Fibroblast of upper back skin (primary cell): Measurements from ENCODE around the gene SLC49A3.
A peak's percentile ranks its signal among the peaks of the same experiment; 100 is the strongest.
"Not testable (repeated sequence)": the region's sequence is repeated elsewhere in the genome, so short reads cannot be mapped to it uniquely, and the experiment has no call there.

Source experiments
- DNase-seq: peaks from one replicate; pipeline ENCODE4 v3.0.0-alpha.2; 2013

SLC49A3 gene

DNA sequence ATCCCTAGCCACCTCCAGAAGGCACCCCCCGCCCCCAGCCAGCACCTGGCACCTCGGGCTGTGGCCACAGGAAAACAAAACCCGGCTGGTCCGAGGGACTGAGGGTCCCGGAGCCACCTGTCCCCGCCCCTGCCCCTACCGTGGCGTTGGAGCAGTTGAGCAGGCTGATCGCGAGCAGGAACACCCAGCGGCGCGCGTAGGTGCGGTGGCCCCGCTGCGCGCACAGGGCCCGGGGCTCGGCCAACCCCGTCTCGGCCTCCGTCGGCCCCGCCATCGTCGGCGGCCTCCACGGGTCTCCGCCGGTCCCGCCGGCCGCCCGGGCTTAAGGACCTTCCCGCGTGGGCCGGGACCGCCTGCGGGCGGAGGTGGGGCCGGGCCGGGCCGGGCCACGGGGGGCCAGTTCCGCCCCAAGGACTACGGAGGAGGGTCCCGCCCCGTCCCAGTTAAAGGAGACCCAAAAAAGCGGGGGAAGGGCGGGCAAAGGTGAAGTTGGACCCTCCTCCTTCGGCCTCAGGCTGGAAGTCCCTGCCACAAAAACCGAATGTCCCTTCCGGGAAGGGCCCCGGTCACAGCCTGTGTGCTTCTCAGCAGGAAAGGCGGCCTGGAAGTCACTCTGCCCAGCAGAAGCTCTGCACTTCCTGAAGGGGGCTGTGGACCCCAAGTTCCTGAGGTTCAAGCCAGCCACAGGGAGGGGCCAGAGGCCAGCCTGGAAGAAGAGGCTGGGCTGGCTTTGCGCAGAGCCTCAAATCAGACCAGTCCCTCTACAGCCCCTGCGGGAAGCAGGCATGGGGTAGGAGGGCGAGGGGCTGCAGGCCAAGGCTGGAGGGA is at the start of gene SLC49A3:
TSS of gene SLC49A3 (minus strand) at position 298 of the 828 bp plus-strand sequence. CDS start at position 274, 24 bp downstream.
- no peak for DNase-seq

DNA sequence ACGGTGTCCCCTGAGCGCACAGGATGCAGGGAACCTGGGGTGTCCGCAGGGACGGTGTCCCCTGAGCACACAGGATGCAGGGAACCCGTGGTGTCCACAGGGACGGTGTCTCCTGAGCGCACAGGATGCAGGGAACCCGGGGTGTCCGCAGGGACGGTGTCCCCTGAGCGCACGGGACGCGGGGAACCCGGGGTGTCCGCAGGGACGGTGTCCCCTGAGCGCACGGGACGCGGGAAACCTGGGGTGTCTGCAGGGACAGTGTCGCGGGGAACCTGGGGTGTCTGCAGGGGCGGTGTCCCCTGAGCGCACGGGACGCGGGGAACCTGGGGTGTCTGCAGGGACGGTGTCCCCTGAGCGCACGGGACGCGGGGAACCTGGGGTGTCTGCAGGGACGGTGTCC is 47.6 kb upstream of the SLC49A3 start:
- DNase-seq: not testable (repeated sequence)

DNA sequence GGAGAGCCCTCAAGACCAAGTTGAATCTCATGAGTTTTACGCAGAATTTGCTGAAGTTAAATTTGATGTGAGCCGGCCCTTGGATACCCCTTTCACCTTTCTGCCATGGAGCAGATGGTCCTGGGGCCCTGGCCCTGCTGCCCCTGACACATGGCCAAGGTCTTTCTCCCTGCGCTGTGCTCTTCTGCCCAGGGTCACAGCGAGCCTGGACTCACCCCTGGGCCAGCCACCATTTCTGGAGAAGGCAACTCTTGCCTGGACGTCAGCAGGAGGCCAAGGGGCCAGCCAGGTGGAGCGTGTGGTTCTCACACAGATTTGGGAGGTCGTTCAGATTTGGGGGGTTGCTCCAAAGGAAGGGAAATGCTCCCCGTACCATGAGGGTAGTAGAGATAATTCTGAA is 46.6 kb upstream of the SLC49A3 start:
- no peak for DNase-seq

DNA sequence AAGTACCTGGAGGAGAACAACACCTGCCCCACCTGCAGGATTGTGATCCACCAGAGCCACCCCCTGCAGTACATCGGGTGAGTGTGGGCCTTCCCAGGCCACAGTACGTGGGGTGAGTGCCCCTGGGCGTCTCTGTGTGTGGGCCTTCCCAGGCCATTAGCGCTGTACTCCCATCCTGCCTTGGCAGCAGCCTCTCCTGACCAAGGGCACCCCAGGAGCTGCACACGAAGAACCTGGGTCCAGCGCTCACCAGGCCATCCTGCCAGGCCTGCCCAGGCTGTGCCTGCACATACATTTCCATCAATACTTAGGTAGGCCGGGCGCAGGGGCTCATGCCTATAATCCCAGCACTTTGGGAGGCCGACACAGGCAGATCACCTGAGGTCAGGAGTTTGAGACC is 46.0 kb upstream of the SLC49A3 start:
- DNase-seq: no peak

DNA sequence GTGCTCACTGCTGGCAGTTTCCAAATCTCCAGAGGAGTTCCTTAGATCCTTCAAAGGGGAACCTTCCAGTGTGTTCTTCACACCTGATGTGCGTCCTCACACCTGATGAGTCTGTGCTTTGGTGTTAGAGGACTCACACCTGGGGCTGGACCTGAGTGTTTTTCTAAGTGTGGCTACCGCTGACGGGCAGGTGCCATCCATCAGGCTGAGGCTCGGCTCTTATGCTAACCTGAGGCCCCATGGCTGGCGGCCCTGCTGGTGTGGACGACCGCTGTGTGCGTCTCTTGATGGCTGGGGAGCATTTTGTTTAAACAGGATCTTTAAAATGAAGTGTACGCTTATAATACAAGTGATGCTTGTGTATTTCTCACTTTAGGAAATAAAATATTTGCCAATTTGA is 45.1 kb upstream of the SLC49A3 start:
- no peak for DNase-seq

DNA sequence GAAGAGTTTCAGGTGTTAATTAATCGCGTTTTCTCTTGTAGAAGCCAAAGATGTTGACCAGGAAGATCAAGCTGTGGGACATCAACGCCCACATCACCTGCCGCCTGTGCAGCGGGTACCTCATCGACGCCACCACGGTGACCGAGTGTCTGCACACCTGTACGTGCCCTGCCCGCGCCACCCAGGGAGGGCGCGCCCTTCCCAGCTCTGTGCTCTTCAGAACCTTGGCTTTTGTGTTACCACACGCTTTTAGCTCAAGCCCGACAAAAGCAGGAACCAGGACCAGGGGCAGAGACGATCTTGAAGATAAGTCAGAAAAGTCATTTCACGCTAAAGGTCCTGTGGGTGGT is 44.7 kb upstream of the SLC49A3 start:
- no peak for DNase-seq

DNA sequence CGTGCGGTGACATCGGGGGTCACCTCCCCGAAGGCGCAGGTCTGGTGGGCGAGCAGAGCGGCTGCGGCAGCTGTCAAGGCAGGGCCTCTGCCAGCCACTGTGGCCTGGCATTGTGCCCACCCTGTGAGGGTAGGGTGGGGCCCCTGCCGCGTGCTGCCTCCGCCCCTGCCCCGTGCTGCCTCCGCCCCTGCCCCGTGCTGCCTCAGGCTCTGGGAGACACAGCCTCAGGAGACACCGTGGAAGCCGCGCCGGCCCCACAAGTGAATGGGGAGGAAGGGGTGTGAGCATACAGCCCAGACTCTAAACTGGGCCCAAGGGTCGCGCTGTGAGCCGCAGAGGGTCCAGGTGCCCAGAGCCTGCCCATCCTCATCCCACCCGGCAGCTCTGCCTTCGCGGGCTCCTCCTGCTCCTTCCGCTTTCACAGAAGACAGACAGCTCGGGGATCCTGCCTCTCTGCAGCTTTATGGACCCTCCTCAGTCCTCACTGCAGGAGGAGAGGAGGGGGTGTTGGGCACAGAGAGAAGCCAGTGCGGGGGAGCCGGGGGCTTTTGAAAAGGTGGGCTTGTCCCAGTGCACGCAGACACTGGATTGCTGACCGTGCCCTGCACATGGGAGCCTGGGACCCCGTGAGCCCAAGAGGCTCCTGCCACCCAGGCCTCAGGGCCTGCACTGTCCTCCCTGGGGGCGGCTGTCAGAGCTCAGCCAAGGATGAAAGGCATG is 44.1 kb upstream of the SLC49A3 start:
- no peak for DNase-seq

DNA sequence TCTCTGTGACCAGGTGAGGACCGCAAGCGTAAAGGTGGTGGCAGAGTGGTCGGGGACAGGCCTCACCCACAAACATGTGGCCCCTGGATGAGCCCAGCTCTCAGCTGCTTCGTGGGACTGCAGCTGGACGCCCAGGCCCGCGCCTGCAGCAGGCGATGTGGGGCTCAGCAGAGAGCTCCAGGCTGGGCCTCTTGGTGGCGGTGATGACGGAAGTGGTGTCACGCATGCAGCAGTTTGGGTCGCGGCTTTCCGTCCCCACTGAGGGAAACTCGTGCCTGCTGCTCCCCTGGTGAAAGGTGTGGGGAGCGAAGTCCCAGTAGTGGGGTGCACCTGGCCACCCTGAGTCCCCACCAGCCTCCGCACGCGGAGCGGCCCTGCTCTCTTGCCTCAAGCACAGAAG is 43.5 kb upstream of the SLC49A3 start:
- no peak for DNase-seq

DNA sequence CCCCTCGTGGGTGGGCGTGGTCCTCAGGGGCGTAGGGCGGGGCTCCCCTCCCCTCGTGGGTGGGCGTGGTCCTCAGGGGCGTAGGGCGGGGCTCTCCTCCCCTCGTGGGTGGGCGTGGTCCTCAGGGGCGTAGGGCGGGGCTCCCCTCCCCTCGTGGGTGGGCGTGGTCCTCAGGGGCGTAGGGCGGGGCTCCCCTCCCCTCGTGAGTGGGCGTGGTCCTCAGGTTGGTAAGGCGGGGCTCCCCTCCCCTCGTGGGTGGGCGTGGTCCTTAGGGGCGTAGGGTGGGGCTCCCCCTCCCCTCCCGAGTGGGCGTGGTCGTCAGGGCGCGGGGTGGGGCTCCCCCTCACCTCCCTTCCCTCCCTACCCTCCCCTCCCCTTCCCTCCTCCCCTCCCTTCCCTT is 43.0 kb upstream of the SLC49A3 start:
- not testable (repeated sequence) for DNase-seq

DNA sequence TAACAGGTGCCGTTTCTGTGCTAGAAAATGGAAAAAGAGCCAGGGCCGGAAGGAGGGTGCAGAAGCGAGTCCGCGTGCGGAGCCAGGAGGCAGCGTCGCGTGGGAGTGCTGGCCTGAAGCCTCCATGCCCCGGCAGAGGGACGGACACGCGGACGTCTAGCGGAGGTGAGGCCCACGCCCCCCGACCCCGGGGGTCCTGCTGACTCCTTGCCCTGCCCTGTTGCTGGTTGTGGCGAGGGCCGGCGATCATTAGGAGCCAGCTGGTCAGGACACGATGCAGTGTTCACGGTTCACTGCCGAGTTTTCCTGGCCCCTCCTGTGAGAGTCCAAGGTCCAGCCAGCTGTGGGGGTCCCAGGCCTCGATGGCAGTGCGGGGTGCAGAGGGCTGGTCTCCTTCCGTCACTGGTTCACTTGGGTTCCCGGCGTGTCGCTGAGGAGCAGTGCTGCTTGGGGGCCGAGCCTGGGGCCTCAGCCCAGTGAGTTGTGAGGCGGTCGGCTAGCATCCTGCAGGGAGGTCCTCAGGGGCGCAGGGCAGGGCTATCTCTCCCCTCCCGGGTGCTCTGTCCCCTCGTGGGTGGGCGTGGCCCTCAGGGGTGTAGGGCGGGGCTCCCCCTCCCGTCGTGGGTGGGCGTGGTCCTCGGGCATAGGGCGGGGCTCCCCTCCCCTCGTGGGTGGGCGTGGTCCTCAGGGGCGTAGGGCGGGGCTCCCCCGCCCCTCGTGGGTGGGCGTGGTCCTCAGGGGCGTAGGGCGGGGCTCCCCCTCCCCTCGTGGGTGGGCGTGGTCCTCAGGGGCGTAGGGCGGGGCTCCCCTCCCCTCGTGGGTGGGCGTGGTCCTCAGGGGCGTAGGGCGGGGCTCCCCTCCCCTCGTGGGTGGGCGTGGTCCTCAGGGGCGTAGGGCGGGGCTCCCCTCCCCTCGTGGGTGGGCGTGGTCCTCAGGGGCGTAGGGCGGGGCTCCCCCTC is 42.3 kb upstream of the SLC49A3 start:
- not testable (repeated sequence) for DNase-seq

DNA sequence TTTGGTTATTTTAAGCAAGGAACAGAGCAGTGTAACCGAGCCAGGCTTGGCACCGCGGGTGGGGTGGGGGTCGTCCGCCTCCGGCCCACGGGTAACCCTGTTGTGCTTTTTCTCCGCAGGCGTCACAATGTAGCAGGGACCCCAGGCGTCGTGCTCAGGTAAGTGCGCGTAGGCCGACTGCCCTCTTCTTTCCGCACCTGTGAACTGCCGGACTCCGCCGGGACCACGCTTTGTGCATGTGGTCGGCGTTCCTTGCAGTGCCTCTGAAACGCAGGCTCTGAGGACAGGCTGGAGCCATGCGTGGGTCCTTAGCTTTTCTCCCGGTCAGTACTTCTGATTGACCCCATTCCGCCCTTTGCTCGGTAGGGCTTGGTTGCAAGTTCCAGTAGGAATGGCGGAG is 41.6 kb upstream of the SLC49A3 start:
- DNase-seq: no peak

DNA sequence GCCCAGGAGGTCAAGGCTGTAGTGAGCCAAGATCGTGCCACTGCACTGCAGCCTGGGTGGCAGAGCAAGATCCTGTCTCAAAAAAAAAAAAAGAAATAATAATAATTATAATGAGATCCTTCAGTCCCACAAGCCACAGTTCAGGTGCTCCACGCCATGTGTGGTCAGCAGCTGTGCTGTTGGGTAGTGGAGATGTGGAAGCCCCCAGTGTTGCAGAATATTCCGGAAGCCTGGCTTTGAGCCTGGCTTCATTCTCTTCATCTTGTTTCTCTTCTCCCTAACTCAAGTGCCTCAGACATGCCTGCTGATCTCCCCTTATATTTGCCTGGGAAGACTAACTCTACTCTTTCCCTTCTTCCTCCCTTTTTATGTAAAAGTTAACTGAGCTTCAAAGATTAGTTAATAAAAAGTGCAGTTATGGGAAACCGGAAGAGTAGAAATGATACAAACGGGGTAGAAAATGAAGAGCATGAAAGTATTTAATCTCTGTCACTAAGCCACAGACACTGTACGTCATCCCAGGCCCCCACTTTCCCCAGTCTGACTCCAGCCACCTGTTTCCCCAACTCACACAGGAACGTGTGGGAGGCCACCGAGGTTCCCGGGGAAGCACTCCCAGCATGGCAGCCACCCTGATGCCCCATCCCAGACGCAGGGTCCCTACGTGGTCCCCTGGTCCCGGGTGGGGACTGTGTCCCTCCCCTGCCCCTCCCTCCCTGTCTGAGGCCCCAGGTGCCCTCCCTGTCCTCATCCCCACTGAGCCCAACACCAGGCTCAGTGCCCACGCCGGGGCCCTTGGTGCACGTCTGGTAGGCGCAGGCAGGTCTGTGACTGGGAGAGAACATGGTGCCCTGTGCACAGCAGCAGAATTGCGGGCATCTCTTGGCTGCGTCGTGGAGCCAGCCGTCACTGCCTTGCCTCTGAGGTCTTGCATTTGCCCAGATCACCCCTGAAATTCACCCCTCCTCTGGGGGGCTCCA is 40.7 kb upstream of the SLC49A3 start:
- no peak for DNase-seq

DNA sequence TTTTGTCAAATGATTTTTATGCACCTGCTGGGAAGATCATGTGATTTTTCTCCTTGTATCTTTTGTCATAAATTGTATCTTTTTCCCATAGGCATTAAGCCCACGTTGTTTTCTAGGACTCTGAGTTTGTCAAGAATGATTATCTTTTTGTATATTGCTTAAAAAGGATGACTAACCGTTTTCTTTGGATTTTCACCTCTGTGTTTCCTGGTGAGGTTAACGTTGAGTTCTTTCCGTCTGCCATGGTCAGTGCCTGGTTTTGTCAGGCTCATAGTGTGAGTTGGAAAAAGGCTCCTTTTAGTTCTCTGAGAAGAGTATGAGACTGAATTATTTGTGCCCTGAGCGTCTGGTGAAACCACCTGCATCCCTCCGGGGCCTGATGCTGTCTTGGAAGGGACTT is 38.6 kb upstream of the SLC49A3 start:
- DNase-seq: no peak

DNA sequence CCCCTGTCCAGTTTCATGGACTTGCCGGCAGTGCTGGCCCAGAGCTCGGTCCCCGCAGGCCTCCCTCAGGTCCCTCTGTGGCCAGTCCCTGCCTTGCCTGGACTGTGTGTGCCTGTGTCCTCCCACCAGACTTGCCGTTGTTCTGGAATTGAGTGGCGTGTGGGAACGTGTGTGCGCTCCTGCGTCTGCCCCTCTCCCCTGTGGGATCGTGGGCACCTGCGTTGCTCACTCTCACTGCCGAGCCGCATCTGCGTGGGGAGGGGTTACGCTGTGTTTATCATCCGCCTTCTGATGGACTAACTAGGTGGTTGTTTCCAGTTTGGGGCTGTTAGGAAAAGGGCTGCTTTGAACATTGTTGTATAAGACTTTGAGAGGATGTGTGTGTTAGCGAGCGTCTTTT is 37.9 kb upstream of the SLC49A3 start:
- DNase-seq: no peak

DNA sequence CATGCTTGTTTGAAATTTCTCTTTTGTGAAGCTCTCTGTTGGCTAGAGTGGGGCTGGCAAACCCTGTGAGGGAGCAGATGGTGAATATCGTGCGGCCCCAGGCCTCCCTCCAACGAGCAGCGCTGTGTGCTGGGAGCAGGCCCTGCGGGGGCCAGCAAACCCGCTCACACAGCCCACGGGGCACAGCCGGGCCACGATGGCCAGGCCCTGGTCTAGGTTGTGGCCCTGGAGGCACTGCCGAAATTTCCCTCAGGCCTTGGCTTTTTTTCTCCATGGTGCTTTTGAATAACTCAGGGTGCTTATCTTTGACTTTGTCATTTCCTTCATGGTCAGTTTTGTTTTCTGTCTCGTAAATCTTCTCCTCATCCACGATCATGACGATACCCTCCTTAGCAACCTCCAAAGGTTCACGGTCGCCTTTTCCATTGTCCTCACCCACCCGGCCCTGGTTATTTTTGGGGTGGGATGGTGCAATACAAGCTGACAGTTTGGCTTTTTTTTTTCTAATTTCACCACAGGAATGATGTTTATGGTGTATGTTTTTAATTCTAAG is 37.4 kb upstream of the SLC49A3 start:
- peak; percentile 16 for DNase-seq

DNA sequence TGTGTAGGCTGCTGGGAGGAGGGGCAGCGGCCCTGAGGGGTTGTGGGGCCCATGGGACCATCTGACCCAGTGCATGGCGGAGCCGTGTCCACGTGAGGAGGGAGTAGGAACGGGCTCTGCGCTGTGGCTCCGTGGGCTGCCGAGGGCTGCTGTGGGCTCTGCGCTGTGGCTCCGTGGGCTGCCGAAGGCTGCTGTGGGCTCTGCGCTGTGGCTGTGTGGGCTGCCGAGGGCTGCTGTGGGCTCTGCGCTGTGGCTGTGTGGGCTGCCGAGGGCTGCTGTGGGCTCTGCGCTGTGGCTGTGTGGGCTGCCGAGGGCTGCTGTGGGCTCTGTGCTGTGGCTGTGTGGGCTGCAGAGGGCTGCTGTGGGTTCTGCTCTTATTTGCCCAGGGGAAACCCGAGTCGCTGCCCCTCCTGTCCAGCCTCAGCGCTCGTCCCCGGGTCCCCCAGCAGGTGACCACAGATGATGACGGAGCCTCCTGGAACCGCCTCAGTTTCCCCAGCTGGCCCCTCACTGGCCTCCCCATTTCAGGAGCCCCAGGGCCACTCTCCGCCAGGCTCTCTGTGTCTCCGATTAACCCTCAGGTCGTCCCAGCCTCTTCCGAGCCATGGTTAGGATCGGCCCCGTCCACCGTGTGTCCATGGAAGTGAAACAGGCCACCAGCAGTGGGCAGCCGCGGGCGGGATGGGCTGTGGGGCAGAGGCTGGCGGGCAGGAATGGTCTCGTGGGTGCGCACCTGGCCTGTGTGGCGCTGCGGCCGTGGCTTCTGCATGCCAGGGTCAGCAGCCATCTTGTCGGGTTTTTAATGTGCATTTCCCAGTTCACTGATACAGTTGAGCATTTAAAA is 36.7 kb upstream of the SLC49A3 start:
- no peak for DNase-seq

DNA sequence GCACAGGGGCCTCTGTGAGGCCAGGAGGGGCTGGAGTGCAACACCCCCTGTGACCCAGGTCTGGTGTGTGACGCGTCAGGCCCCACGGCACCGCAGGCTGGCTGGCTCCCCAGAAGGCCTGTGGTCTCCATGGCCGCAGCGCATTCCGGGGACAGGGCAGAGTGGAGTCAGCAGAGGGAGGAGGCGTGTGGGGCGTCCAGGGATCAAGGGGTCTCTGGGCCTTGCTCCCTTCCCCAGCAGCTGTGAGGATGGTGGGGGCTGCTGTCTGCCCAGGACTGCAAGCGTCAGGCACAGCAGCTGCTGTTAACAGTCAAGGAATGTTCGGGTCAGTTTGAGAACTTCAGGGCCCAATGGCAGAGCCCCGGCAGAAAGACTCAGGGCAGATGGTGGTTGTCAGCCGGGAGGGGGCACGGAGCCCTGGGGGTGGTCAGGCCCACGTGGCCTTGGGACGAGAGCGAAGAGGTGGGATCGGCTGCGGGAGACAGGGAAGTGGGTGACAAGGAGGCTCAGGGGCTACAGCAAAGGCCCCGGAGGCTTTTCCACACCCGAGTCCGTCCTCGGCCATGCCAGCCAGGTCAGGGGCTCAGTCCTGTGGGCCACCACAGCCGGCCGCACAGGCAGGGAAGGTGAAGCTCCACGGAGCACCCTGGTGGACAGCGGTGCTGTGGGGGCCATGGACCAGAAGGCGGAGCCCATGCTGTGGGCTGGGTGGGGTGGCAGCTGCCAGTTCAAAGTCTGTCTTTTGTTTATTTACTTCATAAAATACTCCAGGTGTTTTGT is 35.0 kb upstream of the SLC49A3 start:
- no peak for DNase-seq

DNA sequence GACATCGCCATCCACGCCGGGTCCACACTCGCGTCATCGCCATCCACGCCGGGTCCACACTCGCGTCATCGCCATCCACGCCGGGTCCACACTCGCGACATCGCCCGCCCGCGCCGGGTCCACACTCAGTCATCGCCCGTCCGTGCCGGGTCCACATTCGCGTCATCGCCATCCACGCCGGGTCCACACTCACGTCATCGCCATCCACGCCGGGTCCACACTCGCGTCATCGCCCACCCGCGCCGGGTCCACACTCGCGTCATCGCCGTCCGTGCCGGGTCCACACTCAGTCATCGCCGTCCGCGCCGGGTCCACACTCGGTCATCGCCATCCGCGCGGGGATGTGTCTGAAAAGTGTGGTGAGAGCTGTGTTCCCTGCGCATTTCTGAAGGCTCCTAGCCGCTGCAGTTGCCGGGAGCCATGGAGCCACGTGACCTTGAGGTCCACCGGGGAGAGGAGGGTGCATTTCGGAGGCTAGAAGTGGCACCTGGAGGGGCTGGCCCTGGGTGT is 34.0 kb upstream of the SLC49A3 start:
- no peak for DNase-seq

DNA sequence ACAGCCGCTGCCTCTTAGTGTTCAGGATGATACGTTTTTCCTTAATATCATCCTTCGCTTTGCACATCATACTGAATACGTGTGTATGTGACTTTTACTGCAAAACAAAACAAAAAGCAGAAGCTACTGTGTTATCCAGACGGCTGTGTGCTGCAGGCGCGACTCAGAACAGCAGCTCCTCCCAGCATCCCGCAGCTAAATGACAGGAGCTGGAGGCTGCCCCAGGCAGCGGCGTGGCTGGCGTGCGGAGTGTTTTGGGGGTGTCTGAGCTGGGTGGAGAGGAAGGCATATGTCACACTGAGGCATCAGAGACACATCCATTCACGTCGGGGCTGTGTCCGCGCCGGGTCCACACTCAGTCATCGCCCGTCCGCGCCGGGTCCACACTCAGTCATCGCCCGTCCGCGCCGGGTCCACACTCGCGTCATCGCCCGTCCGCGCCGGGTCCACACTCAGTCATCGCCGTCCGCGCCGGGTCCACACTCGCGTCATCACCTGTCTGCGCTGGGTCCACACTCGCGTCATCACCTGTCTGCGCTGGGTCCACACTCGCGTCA is 33.3 kb upstream of the SLC49A3 start:
- DNase-seq: no peak
